RCC 7860 (cell line): ENCODE results near the gene C5orf63.
"Not testable (repeated sequence)": the region's sequence is repeated elsewhere in the genome, so short reads cannot be mapped to it uniquely, and the experiment has no call there.

ENCODE experiments used
- DNase-seq: peaks from one replicate; pipeline ENCODE4 v3.0.0-alpha.2; 2015; ENCODE audit warnings: low spot score
- FAIRE-seq: peaks from 2 replicates; lab custom pipeline; 2012; peaks lifted over from hg19 to GRCh38; lab: Jason Lieb, UNC

The C5orf63 gene

DNA sequence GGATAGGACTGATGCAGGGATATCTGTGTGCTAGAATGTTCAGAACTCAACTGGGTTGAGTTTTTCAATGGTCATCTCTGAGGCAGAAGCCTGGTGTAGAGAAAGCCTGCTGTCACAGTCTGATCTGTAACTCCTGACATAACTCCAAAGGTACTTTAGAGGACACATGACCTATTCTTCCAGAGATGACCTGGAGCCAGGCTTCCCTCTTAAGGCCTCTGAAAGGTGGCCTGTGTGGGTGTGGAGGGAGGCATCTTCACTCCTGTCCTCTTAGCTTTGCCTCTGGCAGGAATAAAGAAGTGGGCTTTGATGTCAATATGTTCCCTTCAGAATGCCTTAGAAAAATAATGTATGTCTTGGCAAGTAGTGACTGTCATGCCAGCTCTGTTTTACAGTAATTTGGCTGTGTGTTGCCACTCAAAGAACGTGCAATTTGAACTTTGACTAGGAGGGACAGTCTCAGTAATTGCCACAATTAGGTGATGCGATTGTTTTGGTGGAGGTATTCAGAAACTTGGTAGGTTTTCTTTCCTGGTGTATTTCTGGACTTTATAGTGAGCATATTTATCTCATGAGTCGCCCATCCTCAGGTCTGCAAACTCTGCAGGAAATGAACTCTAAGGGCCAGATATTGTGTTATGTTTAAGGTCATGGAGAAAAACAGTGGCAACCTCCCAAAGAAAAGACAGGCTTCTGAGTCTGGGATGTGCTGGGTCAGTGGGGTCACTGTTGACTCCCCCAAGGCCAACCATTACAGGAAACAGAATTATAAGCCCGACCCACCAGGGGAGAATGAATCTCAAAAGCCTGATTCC is 3.2 kb upstream of the C5orf63 start:
- FAIRE-seq (peak; percentile 40), DNase-seq (peak; percentile 79)

DNA sequence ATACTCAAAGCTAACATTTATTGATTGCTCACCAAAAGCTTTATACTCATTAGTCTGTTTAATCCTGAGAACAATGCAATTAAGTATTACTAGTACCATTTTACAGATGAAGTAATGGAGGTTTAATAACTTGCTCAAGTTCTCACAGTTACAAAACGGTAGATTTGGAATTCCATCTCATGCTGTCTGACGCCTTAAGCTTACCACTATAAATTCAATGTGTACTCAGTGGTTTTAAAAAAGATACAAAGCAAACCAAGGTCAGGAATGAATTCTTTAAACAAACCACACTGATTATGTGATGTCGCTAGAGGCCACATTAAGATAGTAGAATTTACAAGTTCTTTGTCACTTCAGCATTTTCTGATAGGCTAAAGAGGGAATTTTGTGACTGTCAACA is 1.2 kb upstream of the C5orf63 start:
- DNase-seq (peak; percentile 39), FAIRE-seq (no peak)

DNA sequence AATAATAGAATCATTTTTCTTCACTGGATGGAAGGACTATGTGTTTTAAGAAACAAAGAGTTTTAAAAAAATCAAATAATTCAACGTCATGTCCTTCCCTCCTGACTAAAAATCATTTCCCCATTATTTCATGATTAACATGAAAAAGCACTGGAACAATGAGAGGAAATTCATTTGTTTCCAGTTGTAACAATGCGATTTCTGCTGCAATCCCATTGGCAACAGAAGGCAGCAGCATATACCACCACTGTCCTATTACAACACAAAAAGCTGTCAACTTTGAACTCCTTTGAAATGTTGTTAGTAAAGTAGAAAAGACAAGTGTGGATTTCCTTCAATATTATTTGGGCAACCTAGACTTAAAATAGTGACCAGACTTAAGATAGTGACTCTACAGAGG is 3.1 kb downstream of the C5orf63 start:
- DNase-seq (no peak), FAIRE-seq (no peak)

DNA sequence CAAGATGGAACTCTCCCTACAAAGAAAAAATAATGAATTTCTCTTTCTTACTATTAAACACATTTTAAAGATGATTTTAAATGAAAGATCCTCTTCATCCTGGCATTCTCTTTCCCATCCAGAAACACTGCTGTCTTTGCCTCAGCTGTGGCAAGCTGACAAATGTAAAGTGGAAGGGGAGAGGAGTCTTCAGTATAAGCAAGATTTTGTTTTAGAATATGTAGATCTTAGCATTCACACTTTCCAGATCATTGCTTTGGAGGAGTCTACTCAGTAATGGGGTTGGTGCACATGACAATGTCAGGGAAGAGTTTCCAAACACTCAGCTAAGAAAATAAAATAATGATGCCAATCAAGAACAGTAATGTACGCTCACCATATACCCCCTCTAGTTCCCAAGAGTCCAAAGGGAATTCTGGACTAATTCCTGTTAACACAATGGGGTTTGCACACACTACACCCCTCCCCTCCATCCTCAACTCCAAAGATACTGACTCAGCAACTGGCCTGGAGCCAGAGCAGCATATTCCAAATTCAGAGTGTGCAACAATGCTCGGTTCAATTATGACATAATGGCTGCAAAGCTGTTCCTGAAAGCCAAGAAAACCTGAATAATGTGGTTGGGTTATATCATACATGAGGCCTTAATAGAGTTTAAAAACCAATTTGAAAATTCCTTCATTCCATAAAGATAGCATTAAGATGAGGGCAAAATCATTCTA is 4.6 kb downstream of the C5orf63 start:
- peak; percentile 66 for FAIRE-seq
- DNase-seq: peak; percentile 73

DNA sequence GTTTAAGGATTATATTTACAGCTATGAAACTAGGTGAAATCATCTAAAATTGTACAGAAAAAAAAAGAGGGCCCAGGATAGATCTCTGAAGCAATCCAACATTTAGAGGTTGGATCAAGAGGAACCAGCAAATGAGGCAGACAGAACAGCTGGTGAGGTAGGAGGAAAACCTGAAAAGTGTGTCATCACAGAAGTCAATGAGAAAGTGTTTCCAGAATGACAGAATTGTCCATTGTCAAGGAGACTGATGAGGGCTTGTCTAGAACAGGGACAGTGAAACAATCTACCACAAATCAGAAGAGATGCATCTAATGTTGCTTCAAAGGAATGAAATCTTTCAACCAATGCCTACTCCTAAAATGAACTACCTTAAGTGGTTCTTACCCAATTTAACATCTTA is 6.6 kb downstream of the C5orf63 start:
- FAIRE-seq: no peak

DNA sequence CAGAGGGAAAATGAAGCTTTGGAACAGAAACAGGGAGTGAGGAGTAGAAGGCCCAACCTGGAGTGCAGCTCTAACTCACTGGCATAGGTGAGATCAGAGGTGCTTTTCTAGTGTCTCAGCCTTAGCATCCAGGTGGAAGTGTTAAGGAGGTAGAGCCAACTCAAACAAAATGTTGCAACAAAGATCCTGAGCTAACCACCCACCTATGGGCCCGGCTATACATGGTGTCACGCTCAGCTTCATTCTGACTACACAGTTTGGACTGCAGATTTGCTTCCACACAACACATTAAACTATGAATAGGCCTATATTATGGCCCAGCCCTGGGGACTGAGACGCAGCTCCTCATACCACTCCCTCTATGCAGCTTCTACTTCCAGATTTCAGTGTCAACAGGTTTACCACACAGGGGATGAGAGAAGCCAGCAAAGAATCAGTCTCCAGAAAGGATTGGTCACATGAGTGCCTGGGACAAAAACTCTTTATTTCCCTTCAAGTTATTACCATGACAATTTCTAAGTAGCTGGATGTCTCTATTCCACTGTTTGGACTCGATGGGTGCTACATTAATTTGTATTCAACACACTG is 9.0 kb downstream of the C5orf63 start:
- DNase-seq (no peak), FAIRE-seq (no peak)

More for the DNA sequence above, 6.6 kb downstream of the C5orf63 start:
- no peak for DNase-seq

DNA sequence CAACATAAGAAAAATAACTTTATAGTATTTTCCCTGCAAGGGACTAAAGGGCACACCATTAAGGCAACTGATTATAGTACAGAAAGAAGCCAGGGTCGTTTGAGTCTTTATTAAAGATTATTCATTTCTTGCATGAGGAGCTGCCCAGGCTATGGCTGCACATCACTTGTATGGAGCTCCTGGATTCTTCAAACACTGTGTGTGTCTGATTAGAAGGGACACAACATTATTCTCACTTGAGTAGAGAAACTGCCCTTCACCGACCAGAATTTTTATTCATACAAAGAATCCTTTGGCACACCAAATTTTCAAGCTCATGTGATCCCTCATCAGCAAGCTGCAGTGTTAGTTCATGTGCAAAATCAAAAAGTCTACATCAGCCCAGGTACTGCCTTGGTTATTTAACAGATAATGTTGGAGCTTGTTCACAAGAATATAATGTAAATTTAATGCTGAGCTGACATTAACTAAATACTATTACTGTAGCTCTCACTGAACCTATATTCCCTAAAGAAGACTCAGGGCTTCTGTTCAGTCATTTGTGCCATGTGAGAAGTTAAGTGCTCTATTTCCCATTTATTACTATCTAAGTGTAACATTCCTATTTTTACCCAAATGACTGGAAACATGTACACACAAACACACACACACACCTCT is 9.9 kb downstream of the C5orf63 start:
- DNase-seq (no peak), FAIRE-seq (no peak)

DNA sequence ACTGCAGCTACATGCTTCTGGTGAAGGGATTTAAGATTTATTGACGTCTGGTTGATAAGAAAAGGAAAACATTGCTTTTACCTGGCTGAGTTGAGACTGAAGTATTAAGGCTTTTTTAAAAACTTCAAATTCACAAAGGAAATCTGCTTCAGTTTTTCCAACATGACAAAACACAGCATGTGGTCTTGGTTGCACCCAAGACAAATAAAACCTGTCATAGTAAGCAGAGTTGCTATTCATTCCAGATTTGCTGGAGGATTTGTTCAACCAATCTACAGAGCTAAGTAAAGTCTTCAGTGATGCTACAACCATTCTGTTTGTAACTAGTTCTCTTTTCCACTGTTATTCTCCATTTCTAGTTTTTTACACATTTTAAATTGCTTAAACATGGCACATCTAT is 11.3 kb downstream of the C5orf63 start:
- DNase-seq (no peak), FAIRE-seq (no peak)

DNA sequence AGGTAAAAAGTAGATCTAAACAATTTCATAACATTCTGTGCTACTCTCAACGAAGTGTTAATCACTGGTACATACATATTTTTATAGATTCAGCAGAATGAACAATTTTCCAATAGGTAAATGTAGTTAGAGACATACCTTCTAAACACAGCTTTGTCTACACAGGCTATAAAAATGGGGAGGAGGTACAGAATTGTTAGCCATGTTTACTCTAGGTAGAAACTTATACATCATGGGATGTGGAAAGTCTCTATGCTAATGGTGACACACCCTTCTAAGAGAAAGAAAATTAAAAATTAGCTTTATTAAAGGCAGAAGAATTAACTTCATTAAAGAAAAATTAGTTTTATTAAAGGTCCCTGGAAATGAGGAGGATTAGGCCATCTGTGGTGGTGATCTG is 11.8 kb downstream of the C5orf63 start:
- DNase-seq (no peak), FAIRE-seq (no peak)

DNA sequence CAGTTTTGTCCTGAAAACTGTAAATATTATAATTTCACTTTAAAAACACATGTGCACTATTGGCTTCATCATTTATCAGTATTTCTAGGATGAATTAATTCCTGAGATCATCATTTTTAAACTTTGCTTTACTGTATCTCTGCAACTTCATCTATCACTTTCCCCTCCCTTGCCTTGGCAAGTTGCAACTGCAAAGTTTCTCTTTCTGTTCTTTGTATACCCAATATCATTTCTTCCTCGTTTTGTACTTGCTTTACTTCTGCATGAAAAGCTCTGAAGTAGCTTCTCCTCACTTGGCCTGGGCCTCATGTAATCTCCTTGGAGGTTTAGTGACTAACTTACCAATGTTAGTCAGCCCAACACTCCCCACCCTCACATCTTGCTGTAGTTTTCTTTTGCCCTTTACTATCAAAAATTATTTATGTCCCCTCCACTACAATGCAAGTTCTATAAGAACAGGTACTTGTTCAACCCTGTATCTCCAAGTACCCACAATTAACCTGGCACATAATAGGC is 12.8 kb downstream of the C5orf63 start:
- FAIRE-seq: no peak
- DNase-seq: no peak

DNA sequence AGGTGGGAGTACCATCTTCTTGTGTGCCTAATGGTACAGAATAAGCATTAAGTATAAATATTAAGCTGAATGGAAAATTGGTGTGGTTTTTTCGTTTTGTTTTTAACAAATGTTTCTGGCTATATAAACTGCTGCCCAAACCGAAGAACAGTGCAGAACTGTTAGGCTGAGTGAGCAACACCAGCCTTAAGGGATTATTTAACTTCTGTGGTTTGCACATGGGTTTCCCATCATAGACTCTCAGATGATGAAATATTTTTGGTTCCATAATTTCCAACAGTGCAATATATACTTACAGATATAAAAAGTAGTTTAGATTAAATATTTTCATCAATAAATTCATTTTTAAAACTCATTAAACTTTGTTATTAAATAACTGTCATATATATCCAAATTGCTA is 16.4 kb downstream of the C5orf63 start:
- DNase-seq (no peak), FAIRE-seq (no peak)

DNA sequence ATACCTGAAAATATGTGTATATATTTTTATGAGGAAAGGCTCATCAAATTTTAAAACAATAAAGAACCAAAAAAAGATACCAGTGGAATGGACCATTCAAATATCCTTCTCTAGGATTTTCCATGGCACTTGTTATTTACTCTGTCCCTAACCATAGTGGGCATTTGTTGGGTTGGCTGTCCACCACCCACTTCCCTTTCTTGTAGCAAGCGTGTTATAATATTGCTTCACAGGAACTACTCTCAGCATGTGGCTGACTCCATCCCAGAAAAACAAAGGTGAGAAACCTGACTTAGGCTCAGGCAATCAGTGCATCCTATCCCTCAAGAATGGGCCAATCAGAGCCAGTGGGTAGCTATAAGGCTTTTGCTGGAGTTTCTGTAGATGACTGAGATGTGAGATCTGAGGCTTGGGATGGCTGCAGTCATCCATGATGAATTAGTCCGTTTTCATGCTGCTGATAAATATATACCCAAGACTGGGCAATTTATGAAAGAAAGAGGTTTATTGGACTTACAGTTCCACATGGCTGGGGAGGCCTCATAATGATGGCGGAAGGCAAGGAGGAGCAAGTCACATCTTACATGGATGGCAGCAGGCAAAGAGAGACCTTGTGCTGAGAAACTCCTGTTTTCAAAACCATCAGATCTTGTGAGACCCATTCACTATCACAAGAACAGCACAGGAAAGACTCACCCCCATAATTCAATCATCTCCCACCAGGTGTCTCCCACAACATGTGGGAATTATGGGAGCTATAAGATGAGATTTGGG is 17.2 kb downstream of the C5orf63 start:
- DNase-seq: no peak
- FAIRE-seq: no peak

DNA sequence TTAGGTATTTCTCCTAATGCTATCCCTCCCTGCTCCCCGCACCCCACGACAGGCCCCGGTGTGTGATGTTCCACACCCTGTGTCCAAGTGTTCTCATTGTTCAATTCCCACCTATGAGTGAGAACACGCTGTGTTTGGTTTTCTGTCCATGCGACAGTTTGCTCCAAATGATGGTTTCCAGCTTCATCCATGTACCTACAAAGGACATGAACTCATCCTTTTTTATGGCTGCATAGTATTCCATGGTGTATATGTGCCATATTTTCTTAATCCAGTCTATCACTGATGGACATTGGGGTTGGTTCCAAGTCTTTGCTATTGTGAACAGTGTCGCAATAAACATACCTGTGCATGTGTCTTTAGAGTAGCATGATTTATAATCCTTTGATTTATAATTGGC is 19.8 kb downstream of the C5orf63 start:
- not testable (repeated sequence) for DNase-seq, FAIRE-seq

DNA sequence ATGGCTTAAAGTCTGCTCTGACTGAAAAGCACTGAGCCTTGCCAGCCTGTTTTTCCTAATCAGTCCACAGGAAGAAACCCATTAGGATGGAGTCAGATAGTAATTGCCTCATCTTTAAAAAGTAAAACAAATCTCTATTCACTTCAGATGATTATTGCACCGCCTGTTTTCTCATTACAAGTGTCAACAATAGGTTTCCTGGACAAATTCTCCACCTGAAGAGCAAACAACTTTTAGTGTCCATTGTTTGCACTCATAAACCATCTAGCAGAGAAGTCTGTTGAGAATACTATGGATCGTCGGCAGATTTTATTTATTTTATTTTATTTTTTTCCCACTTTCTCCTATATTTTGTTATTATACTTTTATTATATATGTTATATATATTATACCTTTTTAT is 20.3 kb downstream of the C5orf63 start:
- no peak for FAIRE-seq
- no peak for DNase-seq

DNA sequence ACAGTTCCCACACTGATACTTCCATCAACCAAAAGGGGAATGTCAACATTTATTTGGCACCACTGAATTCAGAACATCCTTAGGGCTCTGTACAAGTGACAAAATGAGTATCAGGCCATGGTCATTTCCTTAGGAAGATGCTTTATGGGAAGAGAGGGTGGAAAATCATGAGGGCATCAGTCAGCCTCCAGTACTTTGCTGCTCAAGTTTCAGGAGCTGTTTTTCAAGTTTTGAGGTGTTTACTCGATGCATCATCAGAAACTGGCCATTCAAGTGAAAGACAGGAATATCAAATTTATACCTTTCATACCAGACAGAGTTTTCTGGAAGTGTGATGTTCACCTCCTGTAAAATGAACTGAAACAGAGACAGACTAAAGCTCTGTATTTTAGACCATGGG is 21.7 kb downstream of the C5orf63 start:
- DNase-seq (no peak), FAIRE-seq (no peak)

DNA sequence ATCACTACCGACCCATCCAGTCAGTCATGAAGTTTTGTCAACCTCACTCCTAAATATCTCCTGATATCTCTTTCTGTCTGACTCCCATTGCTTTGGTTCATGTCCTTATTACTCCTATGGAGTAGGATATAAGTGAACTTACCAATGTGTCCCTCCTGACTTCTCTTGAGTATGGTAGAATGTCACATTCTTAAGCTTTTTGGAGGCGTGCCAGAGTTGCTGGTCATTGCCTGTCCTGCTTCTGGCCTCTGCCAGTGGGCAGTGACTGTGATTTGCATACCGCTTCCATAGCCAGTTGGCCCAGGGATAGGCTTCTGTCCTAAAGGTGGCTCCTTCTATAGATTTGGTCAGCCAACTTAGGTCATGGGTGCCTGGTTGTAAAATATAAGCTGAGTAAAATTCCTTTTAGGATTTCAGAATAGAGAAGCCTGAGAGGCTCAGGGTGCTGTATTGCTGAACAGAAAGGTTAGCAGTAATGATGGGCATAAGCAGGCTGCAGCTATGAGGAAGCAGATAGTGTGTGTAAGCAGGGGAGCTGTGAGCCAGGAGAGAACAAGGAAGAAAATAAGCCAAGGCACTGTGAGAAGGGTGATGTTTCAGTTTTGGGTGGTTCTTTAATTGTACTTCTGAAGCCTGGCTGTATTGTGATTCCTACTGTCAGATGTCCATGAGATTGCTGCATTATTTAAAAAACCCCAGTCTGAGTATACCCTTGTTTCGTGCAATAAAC is 26.8 kb downstream of the C5orf63 start:
- DNase-seq (no peak), FAIRE-seq (no peak)

DNA sequence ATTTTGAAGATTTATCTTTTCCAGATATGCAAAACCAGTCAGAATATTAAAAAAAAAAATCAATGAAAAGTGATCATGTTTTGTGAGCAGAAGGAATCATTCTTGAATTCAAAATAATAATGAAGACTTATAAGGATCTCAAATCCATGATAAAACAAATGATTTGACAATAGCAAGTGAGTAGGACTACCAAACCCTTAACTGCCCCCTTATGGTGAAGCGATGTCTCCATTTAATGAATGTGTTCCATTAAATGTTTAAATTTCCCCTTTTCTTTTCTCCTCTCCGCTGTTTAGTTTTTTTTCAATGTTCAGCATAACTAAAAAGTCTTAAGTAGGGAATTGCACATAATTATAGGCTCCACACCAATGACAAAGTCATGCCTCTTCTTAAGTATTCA is 30.7 kb downstream of the C5orf63 start:
- no peak for FAIRE-seq
- DNase-seq: no peak

DNA sequence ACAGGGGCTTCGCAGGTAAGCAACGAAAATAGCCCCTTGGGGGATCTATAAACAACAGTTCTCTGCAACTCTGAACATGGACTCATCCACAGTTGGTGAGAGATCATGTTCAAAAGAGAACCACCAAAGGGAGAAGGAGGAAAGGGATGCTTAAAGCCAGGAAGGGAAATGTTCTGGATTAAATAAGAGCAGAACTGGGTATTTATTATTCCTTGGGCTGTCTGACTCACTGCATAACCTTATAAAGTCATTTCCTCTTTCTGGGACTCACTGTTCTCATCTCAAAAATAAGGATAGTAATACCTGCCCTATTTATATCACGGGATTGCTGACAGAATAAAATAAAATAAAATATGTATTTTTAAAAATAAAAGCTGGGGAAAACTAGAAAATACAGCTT is 31.7 kb downstream of the C5orf63 start:
- no peak for DNase-seq

DNA sequence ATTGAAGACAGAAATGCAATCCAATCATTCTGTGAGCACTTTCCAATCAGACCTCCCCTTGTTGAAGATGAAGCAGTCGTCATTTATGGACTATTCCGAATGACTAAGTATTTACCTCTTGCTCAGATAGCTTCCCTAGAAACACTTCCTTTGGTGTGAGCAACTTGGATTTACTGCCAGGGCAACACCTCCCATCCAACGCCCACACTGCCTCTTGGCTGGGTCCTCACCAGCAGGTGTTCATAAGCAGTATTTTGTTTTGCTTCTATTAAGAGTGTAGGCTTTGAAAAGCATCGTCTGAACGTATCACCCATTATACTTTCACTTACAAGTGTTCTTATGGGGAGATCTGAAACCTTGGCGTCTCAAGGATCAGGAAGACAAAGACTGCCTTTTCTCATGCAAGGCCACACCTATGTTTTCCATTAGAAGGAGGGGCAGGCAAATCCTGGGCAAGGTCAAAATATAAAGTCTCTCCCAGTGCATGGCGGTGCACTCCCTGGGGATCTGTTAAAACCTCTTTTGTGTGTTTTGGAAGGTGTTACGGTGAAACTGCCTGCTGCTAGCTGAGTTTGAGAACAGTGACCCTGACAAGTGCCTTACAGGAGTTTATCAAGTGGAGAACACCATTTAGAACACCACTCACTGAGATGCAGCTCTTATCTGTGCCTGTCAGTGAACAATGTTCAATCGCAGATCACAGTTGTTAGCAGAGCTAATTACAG is 32.3 kb downstream of the C5orf63 start:
- no peak for FAIRE-seq
- DNase-seq: peak; percentile 23

More for the DNA sequence above, 31.7 kb downstream of the C5orf63 start:
- FAIRE-seq: no peak
